NOMO-1 treated with dmso at 0.1 percent for 144 hours (cell line): ENCODE data around the gene CDKL5.

Source experiments
- DNase-seq: peaks from one replicate; lab custom pipeline; 2025; ENCODE audit not compliant: unreplicated experiment; lab: John Stamatoyannopoulos, UW

CDKL5 gene

GRCh38 chrX:18425199-18426003 is at the start of gene CDKL5:
Gene CDKL5, plus strand, starts transcription at chrX:18425608. Its CDS starts 81,489 bp downstream, at chrX:18507097.
- DNase-seq = peak; percentile 92

GRCh38 chrX:18377796-18378195 is 47.6 kb upstream of the CDKL5 start:
- DNase-seq = no peak

- no peak for DNase-seq
Measured at GRCh38 chrX:18389966-18390365, 35.4 kb upstream of the CDKL5 start.

- DNase-seq = no peak
Measured at GRCh38 chrX:18390941-18391538, 34.4 kb upstream of the CDKL5 start.

- DNase-seq = no peak
Measured at GRCh38 chrX:18394477-18394876, 30.9 kb upstream of the CDKL5 start.

- DNase-seq = no peak
Measured at GRCh38 chrX:18401848-18402213, 23.6 kb upstream of the CDKL5 start.

GRCh38 chrX:18406531-18407266 is 18.7 kb upstream of the CDKL5 start:
- DNase-seq = no peak

- no peak for DNase-seq
Measured at GRCh38 chrX:18410038-18410437, 15.4 kb upstream of the CDKL5 start.

- DNase-seq = no peak
Measured at GRCh38 chrX:18415386-18415785, 10.0 kb upstream of the CDKL5 start.

GRCh38 chrX:18422325-18422724 is 3.1 kb upstream of the CDKL5 start:
- DNase-seq = no peak

- DNase-seq = no peak
Measured at GRCh38 chrX:18422886-18423285, 2.5 kb upstream of the CDKL5 start.

- DNase-seq = no peak
Measured at GRCh38 chrX:18424482-18425198, 768 bp upstream of the CDKL5 start.

GRCh38 chrX:18426004-18426320 is 554 bp downstream of the CDKL5 start:
- no peak for DNase-seq

GRCh38 chrX:18428006-18428405 is 2.6 kb downstream of the CDKL5 start:
- no peak for DNase-seq

GRCh38 chrX:18433288-18433687 is 7.9 kb downstream of the CDKL5 start:
- DNase-seq = peak; percentile 55

GRCh38 chrX:18434896-18435295 is 9.5 kb downstream of the CDKL5 start:
- DNase-seq = no peak

GRCh38 chrX:18436017-18436416 is 10.6 kb downstream of the CDKL5 start:
- DNase-seq = no peak

- DNase-seq = no peak
Measured at GRCh38 chrX:18440835-18441234, 15.4 kb downstream of the CDKL5 start.

GRCh38 chrX:18441780-18442367 is 16.5 kb downstream of the CDKL5 start:
- DNase-seq = no peak

GRCh38 chrX:18448416-18448815 is 23.0 kb downstream of the CDKL5 start:
- no peak for DNase-seq

GRCh38 chrX:18449236-18449635 is 23.8 kb downstream of the CDKL5 start:
- no peak for DNase-seq
